ENCODE data around the gene NBPF15. TPM values are rescaled to one million over a fixed set of nuclear protein-coding genes. Genes with fewer than 3 reads are reported as not detected.
A peak's percentile ranks its signal among the peaks of the same experiment; 100 is the strongest.
"Not testable (repeated sequence)": the region's sequence is repeated elsewhere in the genome, so short reads cannot be mapped to it uniquely, and the experiment has no call there.

The NBPF15 gene
- total RNA-seq, 2 experiments from 2014 or later, result 22.6 to 23.9 TPM

- ATAC-seq; H3K9me3 Mint-ChIP-seq (ENCODE audit: insufficient read depth); H3K4me1 Mint-ChIP-seq (ENCODE audit: low read depth); H3K36me3 Mint-ChIP-seq (ENCODE audit: low read depth); CTCF ChIA-PET; H3K27me3 Mint-ChIP-seq (ENCODE audit: low read depth); POLR2A ChIA-PET: not testable (repeated sequence)
- Mint-ChIP-seq H3K27ac (peak overlapping the region; percentile 80), H3K4me3 (peak overlapping the region; percentile 76)
- peak; percentile 60 for DNase-seq
Measured at GRCh38 chr1:144418891-144419694, 42.4 kb downstream of the NBPF15 start.

GRCh38 chr1:144413404-144414118 lies 47.9 kb downstream of the NBPF15 start:
- H3K9me3 Mint-ChIP-seq (ENCODE audit: insufficient read depth); CTCF ChIA-PET; H3K36me3 Mint-ChIP-seq (ENCODE audit: low read depth); H3K27me3 Mint-ChIP-seq (ENCODE audit: low read depth); DNase-seq; POLR2A ChIA-PET: not testable (repeated sequence)
- peak overlapping the region; percentile 73 for H3K4me3 Mint-ChIP-seq
- peaks cover 13% of the 10 kb centered on the region for H3K4me1 Mint-ChIP-seq (ENCODE audit: low read depth)
- H3K27ac Mint-ChIP-seq, result peak overlapping the region; percentile 94
- ATAC-seq, result peak; percentile 29

DNA sequence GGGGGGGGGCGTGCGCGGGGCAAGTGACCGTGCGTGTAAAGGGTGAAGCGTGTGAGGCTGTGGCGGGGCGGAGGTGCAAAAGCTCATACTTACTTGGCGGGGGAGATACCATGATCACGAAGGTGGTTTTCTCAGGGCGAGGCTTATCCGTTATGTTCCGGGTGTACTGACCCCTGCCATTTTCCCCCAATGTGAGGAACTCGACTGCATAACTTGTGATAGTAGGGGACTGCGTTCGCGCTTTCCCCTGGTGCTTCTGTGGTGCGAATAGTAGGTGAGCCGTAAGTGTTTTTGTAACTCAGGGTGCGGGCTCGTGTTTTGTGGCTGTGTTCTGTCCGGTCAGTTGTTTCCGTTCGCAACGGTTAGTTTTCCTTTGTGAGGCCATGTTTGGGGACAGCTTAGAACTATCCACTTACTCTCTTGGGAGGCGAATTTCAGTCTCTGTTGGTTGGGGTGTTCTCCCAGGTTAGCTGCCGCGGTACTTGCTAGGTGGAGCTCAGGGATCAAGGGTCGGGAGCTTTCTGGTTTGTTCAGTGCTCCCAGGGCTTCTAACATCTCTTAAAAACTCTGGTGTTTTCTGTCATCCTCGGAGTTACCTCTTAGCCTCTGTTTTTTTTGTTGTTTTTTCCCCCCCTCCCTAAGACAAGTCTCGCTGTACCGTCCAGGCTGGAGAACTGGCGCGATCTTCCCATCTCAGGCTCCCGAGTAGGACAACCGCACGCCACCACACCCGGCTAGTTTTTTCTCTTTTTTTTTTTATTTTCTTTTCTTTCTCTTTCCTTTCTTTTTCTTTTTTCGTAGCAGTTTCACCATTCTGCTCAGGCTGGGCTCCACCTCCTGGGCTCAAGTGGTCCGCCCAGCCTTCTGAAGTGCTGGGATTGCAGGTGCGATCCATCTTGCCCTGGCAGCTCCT lies 48.7 kb downstream of the NBPF15 start:
- peak overlapping the region; percentile 94 for H3K27ac Mint-ChIP-seq

GRCh38 chr1:144412068-144412471 lies 49.4 kb downstream of the NBPF15 start:
- peak overlapping the region; percentile 94 for H3K27ac Mint-ChIP-seq
- POLR2A ChIA-PET, result interaction anchor here (0.7 to 1.6 kb wide), 6 partner anchors 112 to 869 kb away, joined by 3 to 46 read pairs (median 9); no protein-coding TSS in a partner anchor
- H3K36me3 Mint-ChIP-seq (ENCODE audit: low read depth); CTCF ChIA-PET; H3K9me3 Mint-ChIP-seq (ENCODE audit: insufficient read depth); H3K27me3 Mint-ChIP-seq (ENCODE audit: low read depth): not testable (repeated sequence)
- ATAC-seq (peak; percentile 45), DNase-seq (peak; percentile 84)
- peak overlapping the region; percentile 73 for H3K4me3 Mint-ChIP-seq
- H3K4me1 Mint-ChIP-seq (ENCODE audit: low read depth), result peaks cover 13% of the 10 kb centered on the region

More for the DNA sequence above, 48.7 kb downstream of the NBPF15 start:
- H3K4me3 Mint-ChIP-seq, result peak overlapping the region; percentile 73
- H3K36me3 Mint-ChIP-seq (ENCODE audit: low read depth); H3K9me3 Mint-ChIP-seq (ENCODE audit: insufficient read depth); CTCF ChIA-PET; H3K27me3 Mint-ChIP-seq (ENCODE audit: low read depth): not testable (repeated sequence)
- POLR2A ChIA-PET, result interaction anchor here (0.7 to 1.6 kb wide), 6 partner anchors 111 to 868 kb away, joined by 3 to 46 read pairs (median 9); no protein-coding TSS in a partner anchor
- peaks cover 13% of the 10 kb centered on the region for H3K4me1 Mint-ChIP-seq (ENCODE audit: low read depth)
- ATAC-seq (peak; percentile 81), DNase-seq (peak; percentile 93)

GRCh38 chr1:144402807-144403206 lies 58.7 kb downstream of the NBPF15 start:
- H3K36me3 Mint-ChIP-seq (ENCODE audit: low read depth); H3K4me3 Mint-ChIP-seq; ATAC-seq; CTCF ChIA-PET; H3K4me1 Mint-ChIP-seq (ENCODE audit: low read depth); H3K27me3 Mint-ChIP-seq (ENCODE audit: low read depth); DNase-seq; H3K9me3 Mint-ChIP-seq (ENCODE audit: insufficient read depth); H3K27ac Mint-ChIP-seq; POLR2A ChIA-PET: not testable (repeated sequence)

- DNase-seq; H3K27me3 Mint-ChIP-seq (ENCODE audit: low read depth); H3K27ac Mint-ChIP-seq; H3K9me3 Mint-ChIP-seq (ENCODE audit: insufficient read depth); H3K4me3 Mint-ChIP-seq; H3K4me1 Mint-ChIP-seq (ENCODE audit: low read depth); POLR2A ChIA-PET; CTCF ChIA-PET; H3K36me3 Mint-ChIP-seq (ENCODE audit: low read depth); ATAC-seq: not testable (repeated sequence)
Measured at GRCh38 chr1:144371651-144372050, 89.8 kb downstream of the NBPF15 start.

Other genes starting within 250 kb of the NBPF15 start
- not detected for gene PPIAL4E, start 88.0 kb downstream of the NBPF15 start, total RNA-seq
- not detected for gene PPIAL4F, start 131.2 kb upstream of the NBPF15 start, total RNA-seq

Data from activated CD8-positive, alpha-beta T cell treated with anti-CD3 and anti-CD28 coated beads, Interleukin-2, amount 10 ng/mL, durations not matched to agents 7 days and 5 days (primary cell).